Measurements from ENCODE around the gene PLD1.
"Not testable (repeated sequence)": the region's sequence is repeated elsewhere in the genome, so short reads cannot be mapped to it uniquely, and the experiment has no call there.

The PLD1 gene, protein sequence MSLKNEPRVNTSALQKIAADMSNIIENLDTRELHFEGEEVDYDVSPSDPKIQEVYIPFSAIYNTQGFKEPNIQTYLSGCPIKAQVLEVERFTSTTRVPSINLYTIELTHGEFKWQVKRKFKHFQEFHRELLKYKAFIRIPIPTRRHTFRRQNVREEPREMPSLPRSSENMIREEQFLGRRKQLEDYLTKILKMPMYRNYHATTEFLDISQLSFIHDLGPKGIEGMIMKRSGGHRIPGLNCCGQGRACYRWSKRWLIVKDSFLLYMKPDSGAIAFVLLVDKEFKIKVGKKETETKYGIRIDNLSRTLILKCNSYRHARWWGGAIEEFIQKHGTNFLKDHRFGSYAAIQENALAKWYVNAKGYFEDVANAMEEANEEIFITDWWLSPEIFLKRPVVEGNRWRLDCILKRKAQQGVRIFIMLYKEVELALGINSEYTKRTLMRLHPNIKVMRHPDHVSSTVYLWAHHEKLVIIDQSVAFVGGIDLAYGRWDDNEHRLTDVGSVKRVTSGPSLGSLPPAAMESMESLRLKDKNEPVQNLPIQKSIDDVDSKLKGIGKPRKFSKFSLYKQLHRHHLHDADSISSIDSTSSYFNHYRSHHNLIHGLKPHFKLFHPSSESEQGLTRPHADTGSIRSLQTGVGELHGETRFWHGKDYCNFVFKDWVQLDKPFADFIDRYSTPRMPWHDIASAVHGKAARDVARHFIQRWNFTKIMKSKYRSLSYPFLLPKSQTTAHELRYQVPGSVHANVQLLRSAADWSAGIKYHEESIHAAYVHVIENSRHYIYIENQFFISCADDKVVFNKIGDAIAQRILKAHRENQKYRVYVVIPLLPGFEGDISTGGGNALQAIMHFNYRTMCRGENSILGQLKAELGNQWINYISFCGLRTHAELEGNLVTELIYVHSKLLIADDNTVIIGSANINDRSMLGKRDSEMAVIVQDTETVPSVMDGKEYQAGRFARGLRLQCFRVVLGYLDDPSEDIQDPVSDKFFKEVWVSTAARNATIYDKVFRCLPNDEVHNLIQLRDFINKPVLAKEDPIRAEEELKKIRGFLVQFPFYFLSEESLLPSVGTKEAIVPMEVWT

DNA sequence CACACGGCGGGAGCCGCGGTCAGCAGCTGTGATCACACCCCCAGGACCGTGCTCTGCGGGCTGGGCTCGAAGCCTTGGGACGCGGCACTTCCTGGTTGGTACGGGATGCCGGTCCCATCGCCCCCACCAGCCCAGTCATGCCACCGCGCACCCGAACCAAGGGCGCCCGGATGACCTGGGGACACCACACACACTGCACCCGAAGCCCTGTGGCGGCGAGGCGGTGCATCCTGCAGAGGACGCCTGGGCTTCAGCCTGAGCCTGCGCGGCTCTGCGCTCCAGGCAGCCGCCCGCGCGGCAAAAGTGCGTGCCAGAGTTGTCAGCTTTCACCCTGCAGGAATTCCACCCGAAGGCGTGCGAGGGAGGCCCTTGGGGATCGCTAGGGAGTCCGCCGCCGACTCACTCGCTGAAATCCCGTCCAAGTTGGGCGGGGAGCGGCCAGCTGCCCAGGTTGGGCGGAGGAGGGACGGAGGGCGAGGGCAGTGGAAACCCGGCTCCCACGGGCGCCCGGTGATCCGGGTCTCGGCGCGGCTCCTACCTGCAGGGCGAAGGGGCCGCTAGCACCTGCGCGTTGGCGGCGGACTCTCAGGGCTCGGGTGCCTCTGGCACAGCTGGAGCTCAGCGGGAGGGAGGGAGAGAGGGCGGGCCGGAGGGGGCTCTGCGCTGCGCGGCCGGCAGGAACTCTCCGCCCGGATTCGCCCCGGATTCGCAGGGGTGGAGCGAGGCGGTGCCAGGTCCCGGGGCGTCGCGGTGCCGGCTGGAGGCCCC is at the start of gene PLD1:
Gene PLD1, minus strand, starts transcription at position 623 of the 768 bp plus-strand sequence. CDS start 72,432 bp downstream, outside the sequence.
- DNase-seq = peak; percentile 75

DNA sequence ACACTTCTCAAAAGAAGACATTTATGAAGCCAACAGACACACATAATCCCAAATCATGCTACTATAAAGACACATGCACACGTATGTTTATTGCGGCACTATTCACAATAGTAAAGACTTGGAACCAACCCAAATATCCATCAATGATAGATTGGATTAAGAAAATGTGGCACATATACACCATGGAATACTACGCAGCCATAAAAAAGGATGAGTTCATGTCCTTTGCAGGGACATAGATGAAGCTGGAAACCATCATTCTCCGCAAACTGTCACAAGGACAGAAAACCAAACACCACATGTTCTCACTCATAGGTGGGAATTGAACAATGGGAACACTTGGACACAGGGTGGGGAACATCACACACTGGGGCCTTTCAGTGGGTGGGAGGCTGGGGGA is 48.5 kb upstream of the PLD1 start:
- DNase-seq = not testable (repeated sequence)

DNA sequence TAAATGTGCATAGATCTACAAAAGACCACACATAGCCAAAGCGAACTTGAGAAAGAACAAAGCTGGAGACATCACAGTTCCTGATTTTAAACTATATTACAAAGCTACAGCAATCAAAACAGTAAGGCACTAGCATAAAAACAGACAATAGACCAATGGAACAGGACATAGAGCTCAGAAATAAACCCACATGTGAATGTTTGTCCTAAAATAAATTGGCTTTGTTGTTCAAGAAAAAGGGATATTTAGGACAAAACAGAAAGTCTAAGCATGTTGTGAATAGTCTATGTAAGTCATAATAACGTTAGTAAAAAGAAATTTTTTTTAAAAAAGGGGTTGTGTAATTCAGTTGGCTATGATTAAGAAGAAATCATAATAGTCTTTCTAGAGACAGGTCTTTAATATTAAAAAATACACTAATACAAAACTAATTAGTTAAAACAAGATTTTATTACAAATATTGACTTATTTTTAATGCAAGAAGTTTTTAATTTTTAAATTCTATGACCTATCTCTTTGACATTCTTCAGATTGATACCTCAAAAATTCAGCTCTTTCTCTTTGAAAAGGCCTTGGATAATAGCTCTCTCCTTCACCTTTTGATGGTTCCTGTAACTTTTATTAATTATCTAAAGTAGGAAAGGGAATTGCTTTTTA is 44.5 kb upstream of the PLD1 start:
- no peak for DNase-seq

DNA sequence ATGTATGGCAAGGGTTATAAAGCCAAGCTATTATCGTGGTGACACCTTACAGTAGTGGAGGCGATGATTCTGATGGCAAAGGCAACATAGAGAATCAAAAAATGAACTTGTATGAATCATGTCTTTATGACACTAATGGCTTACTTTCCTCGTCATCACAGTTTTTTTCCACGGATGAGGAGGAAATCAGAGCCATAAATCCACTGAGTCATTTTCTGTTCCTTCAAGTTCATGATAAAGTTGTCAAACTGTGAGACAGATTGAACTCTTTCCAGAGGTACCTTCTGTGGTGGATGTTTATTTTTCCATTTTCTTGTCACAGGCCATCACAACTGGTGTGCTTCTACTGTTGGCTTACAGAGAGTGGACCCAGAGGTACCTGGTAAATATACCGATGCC is 41.4 kb upstream of the PLD1 start:
- no peak for DNase-seq

DNA sequence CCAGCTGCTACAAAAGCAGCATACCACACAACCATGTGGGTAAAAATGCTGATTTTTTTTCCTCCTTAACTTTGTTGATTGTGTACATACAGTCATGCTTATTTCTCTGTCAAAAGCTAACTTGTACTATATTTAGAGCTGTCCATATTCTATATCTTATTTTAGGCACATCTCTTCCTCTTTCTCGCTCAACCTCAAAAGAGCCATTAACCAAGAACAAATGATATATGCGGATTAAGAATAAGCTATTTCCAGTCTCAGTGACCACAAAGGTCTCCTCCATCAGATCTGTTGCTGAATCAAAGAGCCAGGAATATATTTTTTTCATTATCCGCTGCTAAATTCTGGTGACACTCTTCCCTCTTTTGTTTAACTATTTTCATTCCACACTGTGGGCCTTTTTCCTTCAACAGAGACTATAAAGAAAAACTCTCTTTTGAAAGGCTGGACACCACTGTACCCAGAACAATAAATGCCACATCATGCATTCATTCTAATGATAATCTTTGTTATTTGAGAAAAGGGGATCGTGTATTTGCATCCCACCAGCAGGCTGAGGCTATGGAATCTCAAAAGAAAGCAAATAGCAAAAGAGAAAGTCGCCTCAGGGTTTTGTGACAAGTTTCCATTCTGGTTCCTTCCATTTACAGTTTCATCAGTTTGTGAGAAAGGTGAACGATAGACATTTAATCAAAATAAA is 40.8 kb upstream of the PLD1 start:
- DNase-seq = no peak

DNA sequence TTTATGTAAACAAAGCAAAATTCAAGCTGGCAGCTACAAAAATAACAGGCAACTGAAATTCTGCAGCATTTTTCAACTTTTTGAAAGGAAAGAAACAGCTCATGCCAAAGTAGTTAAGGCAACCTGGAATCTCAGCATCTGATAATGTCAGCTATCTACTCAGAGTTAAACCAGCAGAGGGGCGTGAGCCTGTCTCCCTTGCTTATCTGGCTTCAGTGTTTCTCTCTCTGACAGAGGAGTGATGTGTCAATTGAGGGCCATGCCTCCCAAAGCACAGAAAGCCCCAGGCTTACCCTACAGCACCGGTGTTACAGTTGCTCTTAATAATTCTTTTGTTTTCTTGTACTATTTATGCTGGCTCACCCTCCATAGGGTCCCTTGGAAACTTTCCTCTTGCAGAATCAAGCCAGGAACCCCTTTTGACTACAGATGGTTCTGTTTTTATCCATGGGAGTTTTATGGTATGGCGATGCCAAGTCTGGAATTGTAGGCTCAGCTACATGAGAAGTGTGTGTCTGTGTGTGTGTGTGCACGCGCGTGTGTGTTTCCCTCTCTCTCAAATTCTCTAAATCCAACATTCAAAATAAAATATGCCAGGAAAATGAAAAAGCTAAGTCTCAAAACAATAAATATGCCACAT is 40.2 kb upstream of the PLD1 start:
- no peak for DNase-seq

DNA sequence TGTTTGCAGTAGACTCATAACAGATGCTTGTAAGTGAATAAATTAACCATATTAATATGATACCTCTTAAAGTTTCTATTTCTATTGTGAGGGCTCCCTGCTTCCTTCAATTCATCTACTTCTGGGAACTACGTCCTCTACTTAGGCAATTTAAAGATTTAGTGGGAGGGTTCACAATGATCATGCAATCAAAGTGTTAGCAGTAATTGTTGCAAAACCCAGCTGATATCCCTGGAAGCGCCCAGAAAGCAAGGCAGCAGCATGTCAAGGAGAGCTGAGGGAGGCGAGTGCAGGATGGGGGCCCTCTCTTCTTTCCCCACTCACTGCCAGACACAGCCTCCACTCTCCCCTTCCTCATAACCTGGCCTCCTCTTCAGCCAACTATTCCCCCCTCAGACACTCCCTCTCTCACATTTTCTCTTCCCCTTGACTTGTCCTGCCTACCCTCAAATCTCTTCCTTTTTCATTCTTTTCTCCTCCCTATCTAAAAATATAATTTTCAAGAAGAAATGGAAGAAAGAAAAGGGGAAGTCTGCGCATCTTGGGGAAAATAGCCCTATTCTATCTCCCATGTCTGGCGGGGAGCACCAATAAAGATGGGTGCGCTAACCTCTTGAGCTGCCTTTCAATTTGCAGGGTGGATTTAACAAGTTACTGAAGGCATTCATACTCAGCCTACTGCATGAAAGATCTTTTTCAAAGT is 39.5 kb upstream of the PLD1 start:
- no peak for DNase-seq

DNA sequence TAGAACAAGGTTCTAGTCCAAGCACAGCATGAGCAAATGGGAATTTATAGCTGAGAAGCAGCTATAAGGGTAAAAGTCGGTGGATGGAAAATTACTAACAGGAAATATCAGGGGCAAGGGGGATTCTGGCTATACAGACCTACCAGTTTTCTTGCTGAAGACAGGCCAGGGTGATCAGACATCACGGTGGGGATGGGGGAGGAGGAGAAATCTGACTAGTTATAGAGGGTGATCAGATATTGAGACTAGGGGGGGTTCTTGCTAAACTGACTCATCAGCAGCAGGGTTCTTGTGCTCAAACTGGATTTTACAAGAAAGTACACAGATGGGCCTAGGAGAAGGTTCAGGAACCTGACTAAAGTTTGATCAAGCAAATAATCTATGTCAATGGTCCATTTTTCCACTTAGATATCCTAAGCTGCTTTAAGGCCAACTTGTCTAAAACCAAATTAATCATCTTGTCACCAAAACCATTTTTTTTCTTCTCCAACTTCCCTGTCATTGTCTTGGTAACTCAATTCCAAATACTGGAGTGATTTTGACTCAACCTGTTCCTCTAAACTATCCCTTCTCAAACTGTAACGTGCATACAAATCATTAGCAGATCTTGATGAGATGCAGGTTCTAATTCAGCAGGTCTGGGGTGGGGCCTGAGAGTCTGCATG is 37.4 kb upstream of the PLD1 start:
- no peak for DNase-seq

DNA sequence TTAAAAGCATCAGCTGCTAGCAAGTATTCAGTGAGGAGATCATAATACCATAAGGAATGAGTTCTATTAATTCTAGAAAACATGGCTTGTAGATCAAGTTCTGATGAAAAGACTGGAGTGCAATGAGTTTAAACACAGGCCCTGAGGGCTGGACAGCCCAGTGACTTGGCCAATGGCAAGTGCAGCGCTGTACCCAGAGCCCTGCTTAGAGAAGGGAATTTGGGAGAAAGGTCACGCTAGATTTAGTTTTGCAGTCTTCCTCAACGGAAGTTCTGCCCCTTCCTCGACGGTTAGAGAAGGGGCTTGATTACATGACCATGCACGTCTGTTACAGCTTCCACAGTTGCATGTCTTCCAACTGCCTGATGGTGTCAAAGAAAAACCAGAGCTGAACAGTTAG is 36.9 kb upstream of the PLD1 start:
- no peak for DNase-seq

DNA sequence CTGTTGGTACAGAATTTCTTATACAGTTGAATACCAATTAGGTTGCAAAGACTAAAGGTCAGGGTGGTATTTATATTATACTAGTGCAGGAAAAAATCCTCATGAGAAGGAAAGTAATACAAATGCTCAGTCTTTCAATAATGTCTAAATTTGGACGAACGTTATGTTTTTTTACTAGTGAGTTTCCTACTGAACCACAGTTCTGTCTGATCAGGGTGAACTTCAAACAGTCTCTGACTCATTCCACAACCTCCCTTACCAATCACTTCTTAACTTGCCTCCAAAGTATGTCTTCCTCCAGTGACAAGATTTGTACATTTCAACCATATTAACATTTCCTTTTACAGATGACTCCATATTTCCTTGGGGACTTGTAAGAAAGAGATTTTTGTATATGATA is 36.3 kb upstream of the PLD1 start:
- no peak for DNase-seq

DNA sequence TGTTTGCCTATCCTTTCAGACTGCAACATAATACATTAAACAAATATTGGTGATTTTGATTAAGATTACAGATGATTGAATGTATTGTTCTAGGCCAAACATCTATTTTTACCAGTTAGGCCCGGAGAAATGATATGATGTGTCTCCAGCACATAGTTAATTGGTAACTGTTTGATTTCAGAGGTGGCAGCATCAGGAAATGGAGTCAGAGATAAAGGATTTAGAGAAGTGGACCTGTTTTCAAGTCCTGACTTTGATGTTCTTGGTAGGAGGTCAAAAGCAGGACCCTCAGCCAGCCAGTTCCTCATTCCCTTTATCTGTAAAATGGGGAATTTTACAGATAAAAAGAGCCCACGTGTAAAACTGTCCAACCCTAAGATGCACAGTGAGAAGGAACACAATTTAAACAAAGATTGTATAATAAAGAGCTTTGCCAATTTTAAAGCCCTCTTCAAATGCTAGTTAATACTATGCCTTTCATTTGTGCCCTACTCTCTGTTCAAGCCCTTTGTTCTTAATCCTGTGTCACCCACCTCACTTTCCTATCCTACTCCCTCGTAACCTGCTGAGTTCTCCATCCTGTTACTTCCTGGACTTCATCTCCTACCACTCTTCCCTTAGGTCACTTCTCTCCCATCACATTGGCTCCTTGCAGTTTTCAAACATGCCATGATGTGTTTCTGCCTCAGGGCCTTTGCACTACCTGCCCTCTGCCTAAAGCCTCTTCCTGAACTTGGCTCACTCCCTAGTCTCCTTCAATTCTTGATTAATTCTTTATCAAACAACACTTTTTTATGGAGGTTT is 35.4 kb upstream of the PLD1 start:
- DNase-seq = no peak

DNA sequence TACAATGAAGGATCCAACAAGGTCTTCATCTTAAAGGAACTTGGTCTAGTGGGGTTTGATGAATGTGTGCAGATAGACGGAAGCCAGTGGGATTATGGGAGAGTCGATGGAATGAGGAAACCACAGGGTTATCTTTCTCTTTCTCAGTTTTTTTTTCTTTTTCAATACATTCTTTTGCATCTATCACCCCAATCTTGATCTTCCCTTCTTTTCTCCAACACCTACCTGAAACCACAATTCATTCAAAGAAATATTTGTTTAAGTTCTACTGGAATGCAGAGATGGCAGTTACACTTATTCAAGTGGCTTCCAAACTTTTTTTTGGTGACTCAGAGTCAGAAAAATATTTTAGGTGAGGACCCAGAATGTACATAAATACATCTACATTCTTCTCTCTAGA is 34.6 kb upstream of the PLD1 start:
- no peak for DNase-seq

DNA sequence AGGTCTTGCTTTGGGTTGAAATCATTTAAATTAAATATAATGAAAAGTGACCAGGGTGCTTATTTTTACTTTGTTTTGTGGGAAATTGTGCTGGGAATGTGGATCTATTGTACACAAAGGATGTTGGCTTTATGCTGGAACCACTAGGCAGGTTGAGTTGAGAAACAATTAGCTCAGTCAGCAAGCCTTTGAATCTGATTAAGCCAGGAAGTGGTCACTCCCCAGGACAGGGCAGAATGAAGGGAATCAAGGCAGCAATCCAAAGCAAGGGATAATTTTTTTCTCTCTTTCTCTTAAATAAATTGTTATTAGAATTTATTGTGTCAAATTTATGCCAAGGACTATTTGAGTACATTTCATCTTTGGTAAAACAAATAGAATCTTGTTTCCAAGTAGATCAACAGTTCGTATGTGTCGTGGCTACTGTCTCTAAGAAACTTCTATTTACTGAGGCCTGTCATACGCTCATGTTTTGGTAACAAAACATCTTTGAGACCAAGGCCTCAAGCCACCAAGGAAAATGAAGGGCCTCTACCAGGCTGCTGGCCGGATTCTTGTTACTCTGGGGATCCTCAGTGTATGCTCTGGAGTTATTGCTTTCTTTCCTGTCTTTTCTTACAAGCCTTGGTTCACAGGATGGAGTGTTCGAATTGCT is 32.7 kb upstream of the PLD1 start, which contains the start of gene TMEM212:
Gene TMEM212, plus strand, starts transcription at position 486 of the 655 bp plus-strand sequence. Its CDS starts 35 bp downstream, at position 521.
- no peak for DNase-seq

DNA sequence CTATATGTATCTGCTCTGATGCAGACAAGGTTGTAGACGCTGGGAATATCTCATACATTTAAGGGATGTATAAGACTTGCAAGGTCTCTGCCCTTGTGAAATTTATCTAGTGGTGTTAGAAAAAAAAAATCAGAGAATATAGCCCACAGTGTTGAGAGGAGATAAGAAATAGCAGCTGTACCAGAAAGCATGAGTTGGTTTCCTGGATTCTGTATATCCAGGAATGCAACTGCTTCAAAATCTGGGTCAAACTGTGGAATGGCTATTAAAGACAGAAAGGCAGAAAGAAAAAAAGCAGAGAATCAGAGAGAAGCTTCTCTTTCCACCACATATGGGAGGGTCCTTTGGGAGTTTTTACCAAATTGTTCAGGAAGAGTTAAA is 31.3 kb upstream of the PLD1 start:
- DNase-seq = no peak

DNA sequence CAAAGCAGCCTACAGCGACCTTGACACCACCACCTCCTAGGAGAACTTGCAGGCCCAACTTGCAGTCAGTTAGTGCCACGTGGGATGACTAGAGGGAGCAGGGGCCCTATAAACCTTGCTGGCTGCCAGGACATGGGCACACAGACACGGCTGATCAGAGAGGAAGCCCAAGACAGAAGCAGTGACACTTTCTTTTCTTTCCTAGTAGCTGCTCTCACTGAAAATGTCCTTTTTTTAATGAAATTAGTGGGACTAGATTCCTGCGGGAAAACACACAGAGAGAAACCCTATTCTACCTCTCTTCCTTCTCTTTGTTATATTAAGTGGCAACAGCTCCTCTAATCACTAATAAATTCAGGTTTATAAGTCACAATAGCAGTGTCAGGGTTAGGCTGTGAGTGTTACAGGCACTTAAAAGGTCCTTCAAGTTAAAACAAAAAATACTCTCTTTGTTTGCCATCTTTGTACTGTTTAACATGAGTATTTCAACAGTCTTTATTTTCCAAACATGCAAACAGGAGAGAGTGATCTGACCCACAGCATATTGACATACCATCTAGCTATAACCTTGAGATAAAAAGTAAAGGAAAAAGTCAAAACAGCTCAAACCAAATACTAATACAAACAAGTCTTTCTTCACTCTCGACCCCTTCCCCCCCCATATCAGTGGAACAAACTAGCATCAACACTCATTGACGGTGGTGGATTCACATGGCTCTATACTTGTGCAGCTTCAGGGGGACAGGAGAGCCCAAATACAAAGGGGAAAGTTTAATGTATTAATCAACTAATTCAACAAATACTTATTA is 30.7 kb upstream of the PLD1 start:
- DNase-seq = no peak

DNA sequence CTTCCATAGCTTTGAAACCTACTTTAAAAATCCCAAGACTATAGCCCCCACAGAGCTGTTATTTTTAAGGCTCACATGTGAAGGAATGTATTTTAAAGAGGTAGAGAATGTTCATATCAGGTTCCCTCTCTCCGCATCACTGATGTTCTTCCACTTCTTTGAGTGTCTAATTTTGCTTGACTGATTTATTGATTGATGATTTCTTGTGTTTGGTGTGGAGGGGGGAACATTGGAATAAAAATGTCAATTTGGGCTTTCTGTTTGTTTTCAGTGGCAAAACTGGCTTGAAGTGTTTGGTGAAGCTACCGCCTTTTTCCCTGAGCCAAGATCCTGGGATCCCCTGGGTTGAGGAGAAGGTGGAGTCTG is 30.1 kb upstream of the PLD1 start:
- DNase-seq = no peak

DNA sequence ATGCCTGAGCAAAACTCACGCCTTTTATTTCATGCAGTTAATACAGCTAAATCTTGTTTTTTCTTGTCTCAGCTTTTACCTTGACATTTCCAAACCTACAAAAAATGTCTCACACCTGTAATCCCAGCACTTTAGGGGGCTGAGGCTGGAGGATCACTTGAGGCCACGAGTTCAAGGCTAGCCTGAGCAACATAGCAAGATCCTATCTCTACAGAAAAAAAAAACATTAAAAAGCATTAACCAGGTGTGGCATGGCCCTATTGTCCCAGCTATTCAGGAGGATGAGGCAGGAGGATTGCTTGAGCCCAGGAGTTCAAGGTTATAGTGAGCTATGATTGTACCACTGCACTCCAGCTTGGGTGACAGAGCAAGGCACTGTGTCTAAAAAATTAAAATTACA is 29.0 kb upstream of the PLD1 start:
- DNase-seq = no peak

Data from midbrain (tissue), 1 donor.